Endothelial cell (in vitro differentiated cells): ENCODE data around the gene HPS3. TPM values are rescaled to one million over a fixed set of nuclear protein-coding genes. Genes with fewer than 3 reads are reported as not detected.

Experiments used
- DNase-seq: peaks from one replicate; pipeline ENCODE4 v3.0.0; 2021; ENCODE audit warnings: low spot score
- H3K27ac Mint-ChIP-seq: one replicate; pipeline ENCODE4 v1.8.0; 2021; ENCODE audit warnings: mixed read lengths, inconsistent platforms; ENCODE audit not compliant: unreplicated experiment
- H3K27me3 Mint-ChIP-seq: one replicate; pipeline ENCODE4 v1.8.0; 2021; ENCODE audit warnings: mild to moderate bottlenecking, moderate library complexity, mixed read lengths, inconsistent platforms; ENCODE audit not compliant: unreplicated experiment
- H3K36me3 Mint-ChIP-seq: one replicate; pipeline ENCODE4 v1.8.0; 2021; ENCODE audit warnings: mild to moderate bottlenecking, low read depth, mixed read lengths, inconsistent platforms; ENCODE audit not compliant: unreplicated experiment
- H3K4me1 Mint-ChIP-seq: one replicate; pipeline ENCODE4 v1.8.0; 2021; ENCODE audit warnings: mild to moderate bottlenecking, mixed read lengths, inconsistent platforms; ENCODE audit not compliant: unreplicated experiment
- H3K4me3 Mint-ChIP-seq: one replicate; pipeline ENCODE4 v1.8.0; 2021; ENCODE audit warnings: mild to moderate bottlenecking, mixed read lengths, inconsistent platforms; ENCODE audit not compliant: unreplicated experiment
- H3K9me3 Mint-ChIP-seq: one replicate; pipeline ENCODE4 v1.8.0; 2021; ENCODE audit warnings: mixed read lengths, inconsistent platforms; ENCODE audit not compliant: unreplicated experiment
- CTCF ChIP-seq: fragments of 200-600 bp; sonication (generic); IDR thresholded peaks from one replicate; pipeline ENCODE4 v1.5.0; 2021; ENCODE audit warnings: antibody characterized with exemption; ENCODE audit not compliant: unreplicated experiment
- total RNA-seq: library from RNA; stranded (reverse); fragmentation: NEBNext Ultra II Directional; extraction: Animal tissue kit (Norgen Biotek cat#: 25700); gene quantifications from one replicate; pipeline ENCODE4 v1.2.1, GENCODE V29; 2021; ENCODE audit not compliant: unreplicated experiment

HPS3 gene
- total RNA-seq, 1 donor from 2014 or later: 18.8 TPM

GRCh38 chr3:149221783-149222517 is 92.5 kb downstream of the HPS3 start, which contains the start of gene CP:
Gene CP, minus strand, starts transcription at chr3:149221829. Its CDS starts 37 bp downstream, at chr3:149221792.
- no peaks in the 10 kb centered on the region for H3K36me3 Mint-ChIP-seq
- no peak within 1 kb of the TSS for H3K27ac Mint-ChIP-seq
- H3K27me3 Mint-ChIP-seq: no peaks in the 10 kb centered on the region
- H3K9me3 Mint-ChIP-seq: no peaks in the 10 kb centered on the region
- DNase-seq: no peak
- TF ChIP-seq CTCF: no peak
- H3K4me1 Mint-ChIP-seq: peaks cover 8% of the 10 kb centered on the region
- no peak within 1 kb of the TSS for H3K4me3 Mint-ChIP-seq

Other genes with a start within 250 kb of the HPS3 start
- gene GYG1, start 138.1 kb upstream of the HPS3 start, total RNA-seq: 44.8 TPM
- 15.9 TPM for gene HLTF, start 43.1 kb upstream of the HPS3 start, total RNA-seq
- 0.44 TPM for gene CP, start 92.2 kb downstream of the HPS3 start, total RNA-seq
- gene TM4SF18, start 204.0 kb downstream of the HPS3 start, total RNA-seq: 57.4 TPM
- 0.97 TPM for gene TM4SF1, start 248.0 kb downstream of the HPS3 start, total RNA-seq